ENCODE results near the gene ATXN7L1. TPM values are rescaled to one million over a fixed set of nuclear protein-coding genes. Genes with fewer than 3 reads are reported as not detected.

ATXN7L1 gene
- total RNA-seq, 1 donor from 2014 or later = 3.5 TPM

DNA sequence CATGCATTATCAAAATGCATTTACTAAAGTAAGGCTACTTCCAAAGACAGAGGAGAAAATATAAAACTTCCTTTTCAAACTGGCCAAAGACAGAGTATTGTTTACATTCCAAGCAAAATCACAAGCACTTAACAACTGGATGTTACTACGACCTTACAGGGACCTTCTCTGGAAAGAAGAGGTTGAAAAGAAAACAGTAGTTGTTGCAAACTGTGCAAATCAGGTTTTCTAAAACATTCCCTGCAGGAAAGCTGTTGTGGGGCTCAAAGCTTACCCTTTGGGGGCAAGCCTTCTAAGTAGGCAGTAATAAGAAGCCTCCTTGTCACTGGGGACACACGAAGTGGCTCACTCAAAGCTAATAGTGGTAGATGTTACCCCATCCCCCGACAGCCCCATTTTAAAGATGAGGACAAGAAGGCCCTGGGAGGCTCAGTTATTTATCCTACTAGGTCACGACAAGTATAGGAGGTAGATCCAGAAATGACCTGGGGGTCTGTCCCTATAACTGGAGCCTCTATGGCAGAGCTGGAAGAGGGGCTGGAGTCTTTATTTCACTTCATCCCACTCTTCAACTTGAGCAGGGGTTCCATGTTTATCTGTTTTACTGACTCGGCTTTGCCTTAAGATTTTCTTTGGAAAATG lies 46.6 kb downstream of the ATXN7L1 start:
- DNase-seq (ENCODE audit: low read depth in 2 of 2) = peak in 1 of 2 donors; percentile 25

DNA sequence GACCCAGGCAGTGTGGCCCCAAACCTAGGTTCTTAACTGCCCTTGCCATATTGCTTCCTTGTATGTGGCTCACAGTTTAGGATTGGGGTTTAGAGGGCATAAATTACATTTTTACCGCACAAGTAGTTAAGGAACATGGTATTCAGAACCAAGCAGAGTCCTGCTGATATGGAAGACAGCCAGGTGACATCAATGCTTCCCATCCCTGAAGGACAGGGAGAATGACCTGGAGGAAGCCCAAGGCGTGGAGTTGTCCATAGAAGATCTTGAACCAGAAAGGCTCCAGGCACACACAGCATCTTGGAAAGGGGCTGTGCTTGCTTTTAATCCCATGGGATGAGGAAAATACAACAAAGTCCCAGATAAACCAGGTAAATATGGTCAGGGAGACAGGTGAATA lies 48.3 kb downstream of the ATXN7L1 start:
- DNase-seq (ENCODE audit: low read depth in 2 of 2) = no peak

DNA sequence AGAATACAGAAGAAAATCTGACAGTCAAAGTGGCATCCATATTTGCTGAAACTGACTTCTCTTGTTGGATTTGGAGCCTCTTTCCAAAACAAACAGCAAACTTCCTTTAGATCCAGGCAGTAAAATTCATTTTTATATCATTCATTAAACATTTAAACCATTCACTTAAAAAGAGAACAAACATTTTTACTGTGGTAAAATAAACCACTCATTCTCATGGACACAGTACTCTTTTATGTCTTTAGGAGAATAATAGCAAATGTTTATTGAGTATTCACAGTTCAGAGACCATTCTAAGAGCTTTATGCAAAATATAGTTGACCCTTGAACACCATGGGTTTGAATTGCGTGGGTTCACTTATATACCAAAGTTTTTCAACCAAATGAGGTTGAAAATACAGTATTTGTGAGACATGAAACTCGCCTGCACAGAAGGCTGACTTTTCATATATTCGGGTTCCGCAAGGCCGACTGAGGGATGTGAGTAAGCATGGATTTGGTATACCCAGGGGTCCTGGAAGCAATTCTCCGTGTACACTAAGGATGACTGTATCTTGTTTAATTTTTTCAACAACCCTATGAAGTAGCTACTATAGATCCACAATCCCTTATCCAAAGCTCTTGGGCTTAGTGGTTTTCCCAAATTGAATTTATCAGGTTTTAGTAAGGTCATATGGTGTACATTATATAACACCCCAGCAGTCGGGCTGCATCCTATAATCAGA lies 49.1 kb downstream of the ATXN7L1 start:
- no peak for DNase-seq (ENCODE audit: low read depth in 2 of 2)

DNA sequence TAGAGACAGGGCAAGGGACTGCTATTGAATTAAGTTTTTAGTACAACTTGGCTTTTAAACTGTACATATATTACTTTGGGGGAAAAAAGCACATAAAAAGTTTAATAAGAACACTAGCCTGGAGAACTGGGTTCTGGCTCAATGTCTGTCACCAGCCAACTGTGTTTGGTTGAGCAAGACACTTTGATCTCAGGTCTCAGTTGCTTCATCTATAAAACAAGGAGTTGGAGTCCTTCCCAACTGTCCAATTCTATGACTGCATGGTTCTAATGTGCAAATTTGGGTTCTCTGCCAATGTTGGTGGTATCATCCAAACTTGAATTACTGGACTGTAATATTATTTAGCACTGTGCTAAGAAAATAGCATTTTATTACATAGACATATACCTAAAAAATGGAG lies 50.3 kb downstream of the ATXN7L1 start:
- DNase-seq (ENCODE audit: low read depth in 2 of 2) = no peak

DNA sequence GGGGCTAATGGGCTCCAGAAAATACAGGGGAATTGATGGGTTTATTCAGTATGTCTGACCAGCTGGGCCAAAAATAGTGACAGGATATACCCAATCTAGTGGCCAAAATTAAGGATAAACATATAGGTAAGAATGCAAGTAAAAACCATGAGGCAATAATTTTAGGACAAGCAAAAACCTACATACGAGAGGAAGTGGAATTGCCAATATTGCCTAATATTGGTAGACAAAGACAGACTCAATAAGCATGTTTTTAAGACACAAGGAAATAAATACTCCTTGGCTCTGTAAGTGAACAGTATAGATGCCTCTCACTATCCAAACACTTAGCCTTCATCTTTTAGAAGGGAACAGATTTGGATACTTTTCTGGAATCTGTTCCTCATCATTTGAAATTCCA lies 51.0 kb downstream of the ATXN7L1 start:
- DNase-seq (ENCODE audit: low read depth in 2 of 2) = no peak

DNA sequence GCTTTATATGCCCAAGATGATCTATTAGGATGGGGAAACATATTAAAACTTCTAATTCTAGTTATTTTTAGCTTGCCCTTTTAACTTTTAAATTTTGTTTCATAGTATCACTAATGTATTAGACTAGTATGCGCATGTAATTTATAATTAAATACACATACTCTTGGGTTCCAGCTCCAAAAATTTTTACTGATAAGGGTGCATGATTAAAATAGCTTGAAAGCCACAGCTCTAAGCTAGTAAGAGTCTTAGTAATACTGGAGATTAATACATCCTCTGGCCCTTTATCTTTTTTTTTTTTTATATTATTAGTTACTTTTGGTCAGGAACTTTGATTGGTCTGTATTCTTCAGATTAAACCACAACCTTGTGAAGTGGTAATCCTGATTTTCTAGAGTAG lies 53.6 kb downstream of the ATXN7L1 start:
- no peak for DNase-seq (ENCODE audit: low read depth in 2 of 2)

DNA sequence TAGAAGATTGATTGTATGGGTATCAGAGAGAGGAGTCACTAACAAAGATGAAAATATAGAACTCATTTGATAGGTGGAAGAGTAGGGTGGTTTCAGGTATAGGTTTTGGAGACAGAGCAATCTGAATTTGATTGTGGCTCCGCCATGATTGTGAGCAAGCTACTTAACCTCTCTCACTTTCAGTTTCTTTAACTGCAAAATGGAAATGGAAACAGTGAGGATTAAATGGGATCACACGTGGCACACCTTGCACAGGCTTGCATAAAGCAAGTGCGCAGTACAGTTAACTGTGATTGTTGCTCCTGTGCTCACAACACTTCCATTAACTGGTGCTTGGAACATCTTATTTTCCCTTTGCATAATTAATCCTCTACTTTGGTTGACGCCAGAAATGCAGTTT lies 54.9 kb downstream of the ATXN7L1 start:
- no peak for DNase-seq (ENCODE audit: low read depth in 2 of 2)

DNA sequence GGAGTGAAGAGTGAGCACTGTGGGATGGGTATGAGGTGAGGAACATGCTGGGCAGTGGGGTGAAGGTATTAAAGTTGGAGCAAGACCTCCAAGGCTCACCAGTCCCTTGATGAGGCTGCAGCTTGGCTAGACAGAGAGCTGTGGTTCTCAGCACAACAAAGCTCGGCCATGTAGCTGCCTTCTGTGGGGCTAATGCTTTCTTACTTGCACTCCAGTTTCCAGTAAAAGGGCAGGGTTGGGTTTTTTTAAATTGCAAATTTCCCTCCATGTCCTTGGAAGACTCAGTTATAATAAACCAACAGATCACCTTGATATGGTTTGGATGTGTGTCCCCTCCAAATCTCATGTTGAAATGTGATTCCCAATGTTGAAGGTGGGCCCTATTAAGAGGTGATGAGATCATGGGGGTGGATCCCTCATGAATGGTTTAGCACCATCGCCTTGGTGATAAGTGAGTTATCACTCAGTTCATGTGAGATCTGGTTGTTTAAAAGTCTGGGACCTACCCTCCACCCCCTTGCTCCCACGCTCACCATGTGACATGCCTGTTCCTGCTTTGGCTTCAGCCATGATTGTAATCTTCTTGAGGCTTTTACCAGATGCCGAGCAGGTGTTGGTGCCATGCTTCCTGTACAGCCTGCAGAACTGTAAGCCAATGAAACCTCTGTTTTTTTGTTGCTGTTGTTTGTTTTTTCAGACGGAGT lies 55.9 kb downstream of the ATXN7L1 start:
- DNase-seq (ENCODE audit: low read depth in 2 of 2) = no peak

DNA sequence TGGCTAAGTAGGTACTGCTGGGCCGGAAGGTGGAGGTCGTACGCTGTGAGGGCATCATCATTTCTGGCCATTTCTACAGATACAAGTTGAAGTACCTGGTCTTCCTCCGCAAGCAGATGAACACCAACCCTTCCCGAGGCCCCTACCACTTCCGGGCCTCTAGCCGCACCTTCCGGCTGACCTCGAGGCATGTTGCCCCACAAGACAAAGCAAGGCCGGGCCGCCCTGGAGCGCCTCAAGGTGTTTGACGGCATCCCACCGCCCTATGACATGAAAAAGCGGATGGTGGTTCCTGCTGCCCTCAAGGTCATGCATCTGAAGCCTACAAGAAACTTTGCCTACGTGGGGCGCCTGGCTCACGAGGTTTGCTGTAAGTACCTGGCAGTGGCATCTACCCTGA lies 56.8 kb downstream of the ATXN7L1 start:
- no peak for DNase-seq (ENCODE audit: low read depth in 2 of 2)

DNA sequence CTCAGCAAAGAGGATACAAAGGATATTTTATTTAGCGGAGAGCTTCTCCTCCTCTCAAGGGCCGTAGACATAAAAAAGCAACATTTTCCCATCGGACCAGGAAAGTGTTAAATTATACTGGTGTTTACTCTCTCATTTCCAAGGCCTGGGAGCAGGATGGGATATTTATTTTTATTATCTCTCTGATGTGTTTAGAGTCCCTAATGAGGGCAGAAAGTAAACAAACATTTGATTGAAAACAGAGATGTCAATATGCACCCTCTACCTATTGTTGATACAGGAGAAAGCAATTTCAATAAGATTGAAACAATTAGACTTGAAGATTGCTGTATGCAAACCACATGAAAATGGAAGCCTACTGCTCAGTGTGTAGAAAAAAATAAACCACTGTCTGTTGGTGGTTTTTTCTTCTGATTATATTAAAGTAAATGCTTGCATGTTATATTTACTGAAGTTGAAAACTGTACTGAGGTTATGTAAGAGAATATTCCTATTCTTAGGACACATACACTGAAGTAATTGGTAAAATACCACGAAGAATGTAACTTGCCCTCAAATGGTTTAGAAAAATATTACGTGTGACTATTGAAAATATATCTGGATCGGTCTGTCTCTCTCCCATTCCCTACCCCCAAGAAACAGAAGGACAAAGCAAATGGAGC lies 59.3 kb downstream of the ATXN7L1 start:
- no peak for DNase-seq (ENCODE audit: low read depth in 2 of 2)

DNA sequence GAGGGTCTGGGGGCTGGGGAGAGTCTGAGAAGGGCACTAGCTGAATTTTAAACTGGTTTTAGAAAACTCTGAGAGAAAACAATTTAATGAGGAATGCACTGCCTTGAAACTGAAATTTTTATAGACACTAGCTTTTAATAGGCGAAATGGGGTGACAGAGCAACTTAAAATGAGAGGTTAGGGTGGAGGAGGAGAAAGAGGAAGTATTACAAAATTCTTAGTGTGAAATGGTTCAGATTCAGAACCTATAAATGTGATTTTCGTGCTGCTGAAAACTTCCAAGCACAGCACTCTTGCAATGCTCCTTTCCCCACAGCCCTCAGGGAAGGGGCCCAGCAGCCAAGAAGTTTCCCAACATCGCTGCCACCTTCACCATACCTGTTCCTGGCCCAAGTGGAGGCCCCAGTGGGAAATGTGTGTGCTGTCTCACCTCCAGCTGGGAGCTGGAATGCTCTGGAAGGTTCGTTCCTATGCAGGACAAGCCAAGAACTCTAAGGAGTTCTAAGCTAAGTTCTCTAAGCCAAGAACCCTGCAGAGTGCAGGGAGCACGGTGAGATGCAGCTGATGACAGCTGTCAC lies 60.0 kb downstream of the ATXN7L1 start:
- DNase-seq (ENCODE audit: low read depth in 2 of 2) = no peak

DNA sequence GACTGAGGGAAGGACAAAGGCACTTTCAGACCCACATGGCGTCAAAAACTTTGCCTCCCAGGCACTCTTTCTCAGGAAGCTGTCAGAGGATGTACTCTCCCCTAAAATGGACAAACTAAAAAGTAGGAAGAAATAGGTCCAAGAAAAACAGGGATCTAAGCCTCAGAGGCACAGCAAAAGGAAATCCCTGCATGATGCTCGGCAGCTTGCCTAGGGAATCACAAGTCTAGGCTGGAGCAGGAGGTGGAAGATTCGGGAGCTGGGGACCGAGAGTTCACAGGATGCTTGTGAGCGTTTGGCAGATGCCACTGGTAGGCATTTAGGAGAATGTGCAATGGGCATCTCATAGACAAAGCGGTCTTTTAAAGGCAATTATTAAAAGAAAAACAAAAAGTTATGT lies 60.8 kb downstream of the ATXN7L1 start:
- DNase-seq (ENCODE audit: low read depth in 2 of 2) = peak in 1 of 2 donors; percentile 37

DNA sequence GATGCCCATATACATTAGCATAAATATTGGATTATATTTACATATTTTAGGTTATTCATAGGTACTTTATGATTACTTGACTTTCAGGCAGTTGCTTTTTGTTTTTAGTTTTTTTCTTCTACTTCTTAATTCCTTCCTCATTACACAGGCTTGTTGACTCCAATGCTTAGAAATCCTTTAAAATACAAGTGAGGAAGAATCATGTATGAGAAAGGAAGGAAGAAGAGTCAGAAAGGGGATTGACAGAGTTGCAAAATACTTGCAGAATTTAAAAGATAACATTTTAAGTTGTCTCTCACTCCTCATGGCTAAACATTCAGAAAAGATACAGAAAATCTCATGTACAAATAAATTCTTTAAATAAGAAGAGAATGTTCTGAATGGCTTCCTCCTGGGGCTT lies 61.9 kb downstream of the ATXN7L1 start:
- no peak for DNase-seq (ENCODE audit: low read depth in 2 of 2)

DNA sequence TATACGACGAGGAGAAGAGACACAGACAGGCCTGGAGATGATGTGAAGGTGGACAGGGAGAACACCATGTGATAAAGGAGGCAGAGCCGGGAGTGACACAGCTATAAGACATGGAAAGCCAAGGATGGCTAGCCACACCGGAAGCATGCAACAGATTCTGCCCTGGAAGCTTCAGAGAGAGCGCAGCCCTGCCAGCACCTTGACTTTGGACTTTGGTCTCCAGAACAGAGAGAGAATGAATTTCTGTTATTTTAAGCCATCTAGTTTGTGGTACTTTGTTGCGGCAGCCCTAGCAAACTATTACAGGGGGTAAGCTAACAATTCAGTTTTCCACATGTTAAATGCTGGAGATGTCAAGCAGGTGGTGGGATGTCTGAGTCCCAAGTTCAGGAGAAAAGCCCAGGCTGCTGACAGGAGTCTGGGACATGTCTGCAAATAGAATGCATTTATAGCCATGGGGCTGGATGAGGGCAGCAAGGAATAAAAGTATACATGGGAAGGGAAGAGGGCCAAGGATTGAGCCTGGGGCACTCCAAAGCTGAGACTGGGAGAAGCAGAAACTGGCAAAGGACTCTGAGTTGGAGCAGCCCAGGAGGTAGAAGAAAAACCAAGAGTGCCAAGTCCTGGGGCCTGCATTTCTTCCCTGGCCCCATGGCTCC lies 65.1 kb downstream of the ATXN7L1 start:
- DNase-seq (ENCODE audit: low read depth in 2 of 2) = no peak

DNA sequence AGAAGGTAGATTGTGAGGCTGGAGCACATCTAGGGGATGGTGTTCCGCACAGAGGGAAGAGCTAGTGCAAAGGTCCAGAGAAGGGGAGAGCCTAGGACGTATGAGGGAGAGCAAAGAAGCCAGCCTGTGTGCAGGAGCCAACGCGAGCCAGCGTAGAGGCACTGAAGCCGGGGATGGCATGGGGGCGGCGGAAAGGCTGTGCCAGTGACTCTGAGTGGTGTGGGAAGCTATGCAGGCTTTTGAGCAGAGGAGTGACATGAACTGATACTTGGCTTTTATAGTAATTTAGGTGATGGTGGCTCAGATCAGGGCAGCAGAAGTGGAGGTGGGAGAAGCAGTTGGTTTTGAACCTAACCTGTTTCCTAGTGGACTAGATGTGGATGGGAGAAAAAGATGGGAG lies 65.8 kb downstream of the ATXN7L1 start:
- no peak for DNase-seq (ENCODE audit: low read depth in 2 of 2)

DNA sequence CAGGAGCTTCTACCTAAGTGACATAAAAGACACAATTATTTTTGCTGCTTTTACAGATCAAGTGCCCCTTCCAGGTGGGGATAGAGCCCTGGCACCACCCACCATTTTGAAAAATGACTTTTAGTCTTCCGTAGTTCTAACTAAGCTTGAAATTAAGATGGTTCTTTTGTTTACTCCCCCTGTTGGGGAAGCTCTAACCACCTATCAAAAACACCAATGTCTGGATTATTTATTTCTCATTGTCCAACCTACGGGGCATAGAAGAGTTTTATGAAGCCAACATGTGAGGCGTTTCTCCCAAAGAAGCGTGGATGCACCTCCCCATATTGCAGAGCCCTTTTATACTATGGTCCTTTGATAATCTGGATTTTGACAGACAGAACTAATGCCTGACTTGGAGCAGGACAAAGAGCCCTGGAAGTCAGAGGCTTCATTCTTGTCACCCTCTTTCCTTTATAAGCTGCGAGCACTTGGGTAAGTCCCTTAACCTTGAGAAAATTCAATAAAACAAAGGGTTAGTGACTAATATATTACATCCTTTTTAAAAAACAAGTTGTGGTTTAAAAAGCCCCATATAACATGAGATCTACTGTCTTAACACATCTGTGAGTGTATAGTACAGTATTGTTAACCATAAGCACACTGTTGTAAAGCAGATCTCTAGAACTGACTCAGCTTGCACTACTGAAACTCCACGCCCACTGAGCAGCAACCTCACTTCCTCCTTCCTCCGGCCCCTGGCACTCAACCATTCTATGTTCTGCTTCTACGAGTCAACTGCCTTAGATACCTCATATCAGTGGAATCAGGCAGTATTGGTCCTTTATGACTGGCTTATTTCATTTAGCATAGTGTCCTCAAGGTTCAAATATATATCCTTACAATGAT lies 67.5 kb downstream of the ATXN7L1 start:
- peak in 1 of 2 donors; percentile 77 for DNase-seq (ENCODE audit: low read depth in 2 of 2)

DNA sequence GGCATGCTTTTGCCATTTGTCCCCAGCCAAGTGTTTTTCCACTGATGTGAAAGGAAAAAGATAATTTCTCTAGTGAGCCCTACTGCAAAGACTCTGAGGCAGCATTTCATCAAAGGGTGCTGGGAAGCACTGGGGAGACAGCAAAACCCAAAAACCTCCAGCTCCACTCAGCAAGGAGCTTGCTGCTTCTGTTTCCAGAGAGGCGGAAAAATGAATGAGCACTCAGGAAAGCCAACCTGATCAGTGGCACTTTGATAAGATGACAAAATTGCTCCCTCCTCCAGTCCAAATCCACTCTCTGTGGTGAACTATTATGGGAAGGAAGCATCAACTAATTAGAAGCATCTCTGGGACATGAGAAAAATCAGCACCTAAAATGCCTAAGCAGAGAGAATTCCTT lies 68.2 kb downstream of the ATXN7L1 start:
- no peak for DNase-seq (ENCODE audit: low read depth in 2 of 2)

DNA sequence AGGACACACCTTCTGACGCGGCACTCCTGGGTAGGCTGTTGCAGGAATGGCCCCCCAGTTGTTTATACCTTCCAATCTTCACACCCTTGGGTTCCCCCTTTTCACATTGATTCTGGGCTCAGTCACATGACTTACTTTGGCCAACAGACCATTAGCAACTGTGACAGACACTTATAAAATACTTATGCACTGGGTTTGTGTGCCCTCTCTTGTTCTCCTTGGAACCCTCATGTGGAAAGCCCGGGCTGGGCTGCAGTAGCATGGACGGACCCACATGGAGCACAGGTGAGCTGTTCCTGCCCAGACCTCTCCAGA lies 69.0 kb downstream of the ATXN7L1 start:
- no peak for DNase-seq (ENCODE audit: low read depth in 2 of 2)

DNA sequence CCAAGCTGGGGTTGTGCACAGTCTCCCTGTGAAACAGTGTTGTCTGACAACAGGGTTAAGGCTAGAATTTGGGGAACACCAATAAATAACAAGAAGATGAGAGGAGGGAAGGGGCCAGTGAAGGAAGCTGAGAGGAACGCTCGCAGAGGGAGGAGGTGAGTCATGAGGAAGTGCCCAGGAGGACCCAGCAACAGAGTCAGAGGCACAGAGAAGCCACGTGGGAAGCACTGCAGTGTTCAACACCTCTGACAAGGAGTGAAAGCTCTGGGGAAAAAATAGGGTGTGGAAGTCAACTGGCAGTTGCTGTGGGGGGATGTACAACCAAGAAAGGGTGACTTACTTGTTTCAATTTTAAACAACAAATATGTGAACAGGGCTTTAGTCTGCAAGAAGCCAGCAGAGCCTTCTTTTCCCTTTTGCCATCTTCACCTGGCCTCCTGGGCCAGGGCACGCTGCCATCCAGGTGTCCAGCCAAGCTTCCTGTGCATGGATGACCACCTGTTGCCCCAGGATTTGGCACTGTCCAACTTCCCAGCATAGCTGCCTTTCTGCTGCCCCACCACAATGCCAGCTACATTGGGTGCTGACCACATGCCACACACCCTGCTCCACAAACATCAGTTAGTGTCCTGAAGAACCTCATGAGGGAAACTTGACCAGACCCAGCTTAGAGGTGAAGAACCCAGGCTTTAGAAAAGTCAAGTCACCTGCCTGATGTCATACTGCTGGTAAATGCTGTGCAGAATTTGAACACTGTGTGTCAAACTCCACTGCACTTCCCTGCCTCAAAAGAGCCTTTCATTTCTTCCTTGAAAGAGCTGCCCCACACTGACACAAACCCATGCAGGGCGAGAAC lies 69.6 kb downstream of the ATXN7L1 start:
- DNase-seq (ENCODE audit: low read depth in 2 of 2) = peak in 1 of 2 donors; percentile 77

All from dermis microvascular lymphatic vessel endothelial cell (primary cell).